Mesothelial cell of epicardium (in vitro differentiated cells): ENCODE data around the gene KRT72. TPM values are rescaled to one million over a fixed set of nuclear protein-coding genes. Genes with fewer than 3 reads are reported as not detected.

Source experiments
- DNase-seq, 2 experiments: peaks; one replicate each; pipeline ENCODE4 v3.0.0; 2021; ENCODE audit warnings: low spot score in 2 of 2; ENCODE audit not compliant: unreplicated experiment in 2 of 2
- H3K27ac Mint-ChIP-seq: 2 replicates; pipeline ENCODE4 v1.8.0; 2021; ENCODE audit warnings: mixed read lengths
- H3K27me3 Mint-ChIP-seq: 2 replicates; pipeline ENCODE4 v1.8.0; 2021; ENCODE audit warnings: low read depth, mixed read lengths
- H3K36me3 Mint-ChIP-seq: 2 replicates; pipeline ENCODE4 v1.8.0; 2021; ENCODE audit warnings: mixed read lengths
- H3K4me1 Mint-ChIP-seq: 2 replicates; pipeline ENCODE4 v1.8.0; 2021; ENCODE audit warnings: mixed read lengths
- H3K4me3 Mint-ChIP-seq: 2 replicates; pipeline ENCODE4 v1.8.0; 2021; ENCODE audit warnings: mild to moderate bottlenecking, moderate library complexity, mixed read lengths
- H3K9me3 Mint-ChIP-seq: 2 replicates; pipeline ENCODE4 v1.8.0; 2021; ENCODE audit warnings: mixed read lengths
- total RNA-seq: library from RNA; stranded (reverse); gene quantifications from 3 replicates; pipeline ENCODE4 v1.2.1, GENCODE V29; 2021
- TF ChIP-seq, protein P1 (sequence below): fragments of 200-600 bp; sonication (generic); IDR thresholded peaks from one replicate; pipeline ENCODE4 v1.5.0; 2021; ENCODE audit warnings: antibody characterized with exemption; ENCODE audit not compliant: unreplicated experiment

The KRT72 gene
- total RNA-seq, 1 donor from 2014 or later, result not detected

DNA sequence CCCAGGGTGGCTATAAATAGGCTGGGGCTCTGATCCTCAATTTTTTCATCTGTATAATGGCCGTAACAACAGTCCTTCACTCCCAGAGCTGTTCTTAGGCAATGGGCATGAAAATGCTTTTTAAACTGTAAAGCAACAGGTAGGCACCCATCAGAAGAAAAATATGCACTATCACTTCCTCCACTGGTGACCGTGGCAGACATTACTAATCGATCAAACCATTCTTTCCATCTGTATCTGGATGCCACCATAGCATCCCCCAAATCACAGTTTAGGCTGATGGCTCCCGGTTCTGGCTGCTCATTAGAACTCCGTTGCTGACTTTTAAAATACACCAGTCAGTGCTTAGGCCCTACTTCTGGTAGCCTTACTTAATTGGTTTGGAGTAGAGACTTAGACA lies 59.6 kb downstream of the KRT72 start:
- no peaks in the 10 kb centered on the region for H3K9me3 Mint-ChIP-seq
- TF ChIP-seq, protein P1, sequence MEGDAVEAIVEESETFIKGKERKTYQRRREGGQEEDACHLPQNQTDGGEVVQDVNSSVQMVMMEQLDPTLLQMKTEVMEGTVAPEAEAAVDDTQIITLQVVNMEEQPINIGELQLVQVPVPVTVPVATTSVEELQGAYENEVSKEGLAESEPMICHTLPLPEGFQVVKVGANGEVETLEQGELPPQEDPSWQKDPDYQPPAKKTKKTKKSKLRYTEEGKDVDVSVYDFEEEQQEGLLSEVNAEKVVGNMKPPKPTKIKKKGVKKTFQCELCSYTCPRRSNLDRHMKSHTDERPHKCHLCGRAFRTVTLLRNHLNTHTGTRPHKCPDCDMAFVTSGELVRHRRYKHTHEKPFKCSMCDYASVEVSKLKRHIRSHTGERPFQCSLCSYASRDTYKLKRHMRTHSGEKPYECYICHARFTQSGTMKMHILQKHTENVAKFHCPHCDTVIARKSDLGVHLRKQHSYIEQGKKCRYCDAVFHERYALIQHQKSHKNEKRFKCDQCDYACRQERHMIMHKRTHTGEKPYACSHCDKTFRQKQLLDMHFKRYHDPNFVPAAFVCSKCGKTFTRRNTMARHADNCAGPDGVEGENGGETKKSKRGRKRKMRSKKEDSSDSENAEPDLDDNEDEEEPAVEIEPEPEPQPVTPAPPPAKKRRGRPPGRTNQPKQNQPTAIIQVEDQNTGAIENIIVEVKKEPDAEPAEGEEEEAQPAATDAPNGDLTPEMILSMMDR, result no peak
- no peak overlapping the region for H3K27ac Mint-ChIP-seq
- H3K27me3 Mint-ChIP-seq, result peaks cover 12% of the 10 kb centered on the region
- peaks cover 24% of the 10 kb centered on the region for H3K4me1 Mint-ChIP-seq
- H3K4me3 Mint-ChIP-seq, result no peak overlapping the region
- H3K36me3 Mint-ChIP-seq, result no peaks in the 10 kb centered on the region
- no peak for DNase-seq

DNA sequence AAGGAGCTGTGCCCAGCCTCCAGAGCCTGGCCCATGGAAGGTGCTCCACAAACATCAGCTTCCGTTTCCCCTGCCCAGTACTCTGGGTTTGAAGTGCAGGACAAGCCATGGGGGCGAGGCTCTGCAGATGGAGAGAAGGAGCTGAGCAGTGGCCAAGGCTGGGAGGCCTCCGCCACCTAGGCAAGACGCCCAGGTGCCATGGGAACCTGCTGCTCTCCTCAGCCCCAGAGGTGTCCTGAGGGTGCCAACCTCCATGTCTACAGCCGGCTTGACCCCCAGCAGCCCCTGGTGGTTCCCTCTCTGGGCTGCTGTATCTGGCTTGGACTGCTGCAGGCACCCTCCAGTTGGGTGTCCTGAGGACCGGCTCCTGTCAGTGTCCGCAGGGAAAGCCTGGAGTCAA lies 60.7 kb downstream of the KRT72 start:
- TF ChIP-seq, protein P1, result no peak

DNA sequence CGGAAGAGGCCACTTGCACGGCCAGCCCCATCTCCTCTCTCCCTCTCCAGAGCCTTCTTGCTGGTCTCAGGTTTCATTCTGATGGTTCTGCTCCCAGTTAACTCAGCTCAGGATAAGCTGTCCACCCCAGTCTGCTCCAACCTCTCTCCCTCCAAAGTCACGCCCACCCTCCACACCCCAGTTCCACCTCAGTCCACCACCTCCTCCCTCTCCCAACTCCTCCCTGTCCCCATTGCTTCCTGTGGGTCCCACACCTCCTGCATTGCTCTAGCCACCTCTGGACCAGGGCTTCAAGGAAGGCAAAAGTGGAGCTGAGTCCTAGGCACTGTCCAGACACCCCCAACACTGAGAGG lies 61.5 kb downstream of the KRT72 start:
- H3K36me3 Mint-ChIP-seq, result no peaks in the 10 kb centered on the region
- H3K9me3 Mint-ChIP-seq, result no peaks in the 10 kb centered on the region
- H3K27ac Mint-ChIP-seq, result no peak overlapping the region
- H3K27me3 Mint-ChIP-seq, result no peaks in the 10 kb centered on the region
- TF ChIP-seq, protein P1, result no peak
- H3K4me3 Mint-ChIP-seq, result no peak overlapping the region
- H3K4me1 Mint-ChIP-seq, result peaks cover 24% of the 10 kb centered on the region
- no peak for DNase-seq

More for the DNA sequence above, 60.7 kb downstream of the KRT72 start:
- H3K36me3 Mint-ChIP-seq, result no peaks in the 10 kb centered on the region
- H3K4me1 Mint-ChIP-seq, result peaks cover 24% of the 10 kb centered on the region
- H3K27me3 Mint-ChIP-seq, result peaks cover 4% of the 10 kb centered on the region
- no peak overlapping the region for H3K27ac Mint-ChIP-seq
- no peak for DNase-seq
- no peak overlapping the region for H3K4me3 Mint-ChIP-seq
- H3K9me3 Mint-ChIP-seq, result no peaks in the 10 kb centered on the region

DNA sequence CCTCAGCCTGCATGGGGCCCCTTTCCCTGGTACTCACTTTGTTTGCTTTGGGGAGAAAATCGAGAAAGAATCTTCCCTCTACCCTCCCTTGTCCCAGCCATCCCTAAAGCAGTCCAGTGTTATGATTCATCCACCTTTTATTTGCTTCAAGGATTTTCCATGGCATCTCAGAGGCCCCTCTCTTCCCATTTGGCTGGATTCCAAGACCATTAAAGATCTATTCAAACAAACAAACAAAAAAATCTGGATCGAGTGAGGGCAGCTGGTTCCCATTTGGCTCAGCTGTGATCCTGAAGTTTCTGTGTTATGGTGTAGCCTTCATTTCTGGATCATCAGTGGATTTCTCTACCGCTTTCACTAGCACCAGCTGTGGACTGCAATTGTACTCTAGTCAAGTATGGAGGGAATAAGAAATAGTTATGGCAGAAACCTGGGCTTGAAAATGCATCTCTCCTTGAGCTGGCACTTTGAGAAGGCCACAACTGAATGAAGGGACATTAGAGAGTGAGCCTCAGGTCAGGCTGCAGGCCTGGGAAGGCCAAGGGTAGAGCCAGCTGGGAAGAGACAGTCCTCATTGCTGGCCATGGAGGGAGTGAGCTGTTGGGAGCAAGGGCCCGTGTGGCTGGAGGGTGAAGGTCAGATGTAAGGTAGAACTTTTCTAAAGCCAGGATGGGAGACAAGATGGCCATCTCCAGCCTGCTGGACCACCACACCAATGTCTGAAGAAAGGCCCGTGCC lies 62.0 kb downstream of the KRT72 start:
- no peak overlapping the region for H3K4me3 Mint-ChIP-seq
- no peak for DNase-seq
- peaks cover 24% of the 10 kb centered on the region for H3K4me1 Mint-ChIP-seq
- no peaks in the 10 kb centered on the region for H3K27me3 Mint-ChIP-seq
- TF ChIP-seq, protein P1, result no peak
- H3K36me3 Mint-ChIP-seq, result no peaks in the 10 kb centered on the region
- H3K27ac Mint-ChIP-seq, result peak overlapping the region; percentile 74
- no peaks in the 10 kb centered on the region for H3K9me3 Mint-ChIP-seq

DNA sequence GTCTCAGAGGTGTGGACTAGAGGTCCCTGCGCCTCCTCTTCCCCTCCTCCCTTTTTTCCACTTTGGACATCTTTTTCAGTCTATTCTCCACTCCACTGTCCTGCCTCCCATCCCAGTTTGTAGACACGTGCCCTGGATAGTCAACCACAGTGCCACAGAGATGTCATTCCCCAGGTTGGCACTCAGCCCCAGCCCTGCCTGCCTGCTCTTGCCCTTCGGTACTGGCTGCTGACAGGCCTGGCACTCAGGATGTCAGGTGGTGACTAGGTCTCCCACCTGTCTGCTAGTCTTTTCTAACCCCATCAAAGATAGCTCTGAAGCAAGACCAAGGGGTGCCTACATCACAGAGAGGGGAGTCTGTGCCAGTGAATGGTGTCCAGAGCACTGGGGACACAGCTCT lies 64.2 kb downstream of the KRT72 start:
- Mint-ChIP-seq H3K4me3 (no peak overlapping the region), H3K27me3 (no peaks in the 10 kb centered on the region), H3K4me1 (peaks cover 21% of the 10 kb centered on the region), H3K36me3 (no peaks in the 10 kb centered on the region), H3K27ac (no peak overlapping the region), H3K9me3 (no peaks in the 10 kb centered on the region)
- TF ChIP-seq, protein P1, result no peak
- no peak for DNase-seq

Other genes with a start within 250 kb of the KRT72 start
- not detected in 3 replicates for gene KRT85, start 234.0 kb downstream of the KRT72 start, total RNA-seq
- gene KRT84, start 215.8 kb downstream of the KRT72 start, total RNA-seq, result not detected in 3 replicates
- not detected in 3 replicates for gene KRT82, start 195.1 kb downstream of the KRT72 start, total RNA-seq
- gene KRT75, start 167.1 kb downstream of the KRT72 start, total RNA-seq, result not detected in 3 replicates
- gene KRT6B, start 149.3 kb downstream of the KRT72 start, total RNA-seq, result not detected in 3 replicates
- gene KRT6C, start 127.7 kb downstream of the KRT72 start, total RNA-seq, result not detected in 3 replicates
- 1.2 TPM in 1 of 3 replicates, not detected in the others for gene KRT6A, start 108.2 kb downstream of the KRT72 start, total RNA-seq
- 0.51 to 1.4 TPM (median 0.72 TPM) in 3 replicates for gene KRT5, start 81.1 kb downstream of the KRT72 start, total RNA-seq
- gene KRT71, start 48.3 kb downstream of the KRT72 start, total RNA-seq, result not detected in 3 replicates
- not detected in 3 replicates for gene KRT74, start 27.6 kb downstream of the KRT72 start, total RNA-seq
- gene KRT73, start 17.1 kb upstream of the KRT72 start, total RNA-seq, result not detected in 3 replicates
- not detected in 3 replicates for gene KRT2, start 50.7 kb upstream of the KRT72 start, total RNA-seq
- not detected in 3 replicates for gene KRT1, start 78.9 kb upstream of the KRT72 start, total RNA-seq
- not detected in 3 replicates for gene KRT77, start 102.1 kb upstream of the KRT72 start, total RNA-seq
- gene KRT76, start 175.9 kb upstream of the KRT72 start, total RNA-seq, result not detected in 3 replicates
- 0.50 to 0.78 TPM (median 0.75 TPM) in 3 replicates for gene KRT3, start 194.7 kb upstream of the KRT72 start, total RNA-seq
- gene KRT4, start 212.7 kb upstream of the KRT72 start, total RNA-seq, result 1.00 to 1.4 TPM (median 1.3 TPM) in 3 replicates
- not detected in 3 replicates for gene KRT79, start 232.8 kb upstream of the KRT72 start, total RNA-seq
- not detected in 3 replicates for gene KRT78, start 247.5 kb upstream of the KRT72 start, total RNA-seq